C4-2B (cell line): ENCODE results near the gene UNKL.
A peak's percentile ranks its signal among the peaks of the same experiment; 100 is the strongest.

Source experiments
- H3K27ac ChIP-seq: fragments of 450-650 bp; 2 replicates; pipeline ENCODE4 v1.5.1; 2017
- ZFX ChIP-seq: fragments of 450-650 bp; IDR thresholded peaks from 2 replicates; pipeline ENCODE4 v1.6.1; 2017
- TF ChIP-seq, protein P1 (sequence below): fragments of 450-650 bp; conservative IDR thresholded peaks from 2 replicates; pipeline ENCODE4 v1.5.1; 2017; ENCODE audit warnings: mild to moderate bottlenecking

UNKL gene

GRCh38 chr16:1433756-1434155 is 19.3 kb upstream of the UNKL start:
- H3K27ac ChIP-seq: no peak overlapping the region
- no peak for TF ChIP-seq ZFX
- TF ChIP-seq, protein P1, sequence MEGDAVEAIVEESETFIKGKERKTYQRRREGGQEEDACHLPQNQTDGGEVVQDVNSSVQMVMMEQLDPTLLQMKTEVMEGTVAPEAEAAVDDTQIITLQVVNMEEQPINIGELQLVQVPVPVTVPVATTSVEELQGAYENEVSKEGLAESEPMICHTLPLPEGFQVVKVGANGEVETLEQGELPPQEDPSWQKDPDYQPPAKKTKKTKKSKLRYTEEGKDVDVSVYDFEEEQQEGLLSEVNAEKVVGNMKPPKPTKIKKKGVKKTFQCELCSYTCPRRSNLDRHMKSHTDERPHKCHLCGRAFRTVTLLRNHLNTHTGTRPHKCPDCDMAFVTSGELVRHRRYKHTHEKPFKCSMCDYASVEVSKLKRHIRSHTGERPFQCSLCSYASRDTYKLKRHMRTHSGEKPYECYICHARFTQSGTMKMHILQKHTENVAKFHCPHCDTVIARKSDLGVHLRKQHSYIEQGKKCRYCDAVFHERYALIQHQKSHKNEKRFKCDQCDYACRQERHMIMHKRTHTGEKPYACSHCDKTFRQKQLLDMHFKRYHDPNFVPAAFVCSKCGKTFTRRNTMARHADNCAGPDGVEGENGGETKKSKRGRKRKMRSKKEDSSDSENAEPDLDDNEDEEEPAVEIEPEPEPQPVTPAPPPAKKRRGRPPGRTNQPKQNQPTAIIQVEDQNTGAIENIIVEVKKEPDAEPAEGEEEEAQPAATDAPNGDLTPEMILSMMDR: no peak

DNA sequence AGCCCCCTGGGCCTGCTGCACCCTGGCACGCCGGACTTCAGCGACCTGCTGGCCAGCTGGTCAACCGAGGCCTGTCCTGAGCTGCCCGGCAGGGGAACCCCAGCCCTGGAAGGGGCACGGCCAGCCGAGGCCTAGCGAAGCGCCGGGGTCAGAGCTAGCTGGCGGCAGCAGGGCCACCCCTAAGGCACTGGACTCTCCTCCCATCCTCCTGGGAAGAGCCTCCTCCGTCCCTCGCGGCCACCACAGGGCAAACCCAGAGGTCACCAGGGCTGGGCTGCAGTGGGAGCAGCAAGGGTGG is 18.7 kb upstream of the UNKL start:
- H3K27ac ChIP-seq: no peak overlapping the region
- TF ChIP-seq ZFX: no peak
- TF ChIP-seq, protein P1: no peak

DNA sequence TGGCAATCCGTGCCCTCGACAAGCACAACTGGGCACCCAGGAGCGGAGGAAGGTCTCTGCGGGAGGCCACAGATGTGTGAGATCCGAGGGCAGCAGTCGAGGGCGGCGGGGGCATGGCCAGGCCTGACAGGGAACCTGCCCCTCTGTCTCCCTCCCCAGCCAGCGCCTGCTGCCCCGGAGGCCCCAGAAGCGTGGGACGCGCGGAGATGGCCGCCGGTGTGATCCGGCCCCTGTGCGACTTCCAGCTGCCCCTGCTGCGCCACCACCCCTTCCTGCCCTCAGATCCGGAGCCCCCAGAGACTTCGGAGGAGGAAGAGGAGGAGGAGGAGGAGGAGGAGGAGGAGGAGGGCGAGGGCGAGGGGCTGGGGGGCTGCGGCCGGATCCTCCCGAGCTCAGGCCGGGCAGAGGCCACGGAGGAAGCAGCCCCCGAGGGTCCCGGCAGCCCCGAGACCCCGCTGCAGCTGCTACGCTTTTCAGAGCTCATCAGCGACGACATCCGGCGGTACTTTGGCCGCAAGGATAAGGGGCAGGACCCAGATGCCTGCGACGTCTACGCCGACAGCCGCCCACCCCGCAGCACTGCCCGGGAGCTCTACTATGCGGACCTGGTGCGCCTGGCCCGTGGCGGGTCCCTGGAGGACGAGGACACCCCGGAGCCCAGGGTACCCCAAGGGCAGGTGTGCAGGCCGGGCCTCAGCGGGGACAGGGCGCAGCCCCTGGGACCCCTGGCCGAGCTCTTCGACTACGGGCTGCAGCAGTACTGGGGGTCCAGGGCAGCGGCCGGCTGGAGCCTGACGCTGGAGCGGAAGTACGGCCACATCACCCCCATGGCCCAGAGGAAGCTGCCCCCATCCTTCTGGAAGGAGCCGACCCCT is 18.1 kb upstream of the UNKL start:
- peak overlapping the region; percentile 76; the same call in 1 of the 2 replicates for H3K27ac ChIP-seq
- no peak for TF ChIP-seq ZFX
- TF ChIP-seq, protein P1: no peak

DNA sequence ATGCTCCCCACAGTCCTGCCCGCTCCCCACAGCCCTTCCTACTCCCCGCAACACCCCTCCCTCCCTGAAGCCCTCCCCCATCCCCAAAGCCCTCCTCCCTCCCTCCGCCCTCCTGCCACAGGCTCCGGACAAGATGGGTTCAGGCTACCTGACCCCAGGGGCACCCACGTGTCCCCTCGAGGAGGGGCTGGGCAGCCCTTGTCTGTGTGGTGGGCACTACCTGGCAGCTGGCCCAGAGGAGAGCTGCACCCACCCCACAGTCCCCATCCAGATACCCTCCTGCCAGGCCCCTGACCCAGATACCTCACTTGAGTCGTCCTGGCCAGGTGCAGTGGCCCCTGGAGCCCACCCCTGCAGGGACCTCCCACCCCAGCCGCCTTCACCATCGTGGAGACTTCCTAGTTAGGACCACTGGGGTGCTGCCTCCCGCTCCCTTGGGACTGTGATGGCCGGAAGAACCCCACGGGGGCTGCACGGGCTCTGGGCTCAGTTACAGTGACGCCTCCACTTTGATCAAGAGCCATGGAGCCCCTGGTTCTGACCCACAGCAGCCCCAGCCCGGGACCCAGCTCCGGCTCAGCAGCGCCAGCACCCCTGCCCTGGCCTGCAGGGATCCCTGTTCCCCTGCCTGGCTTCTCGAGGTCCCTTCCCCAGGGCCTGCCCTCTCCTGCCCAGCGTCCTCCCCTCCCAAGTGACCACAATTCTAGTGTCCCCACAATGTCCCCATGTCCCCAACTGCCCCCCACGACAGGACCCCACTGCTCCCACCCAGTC is 17.2 kb upstream of the UNKL start:
- TF ChIP-seq, protein P1: no peak
- no peak for TF ChIP-seq ZFX
- peak overlapping the region; percentile 76; the same call in 1 of the 2 replicates for H3K27ac ChIP-seq

DNA sequence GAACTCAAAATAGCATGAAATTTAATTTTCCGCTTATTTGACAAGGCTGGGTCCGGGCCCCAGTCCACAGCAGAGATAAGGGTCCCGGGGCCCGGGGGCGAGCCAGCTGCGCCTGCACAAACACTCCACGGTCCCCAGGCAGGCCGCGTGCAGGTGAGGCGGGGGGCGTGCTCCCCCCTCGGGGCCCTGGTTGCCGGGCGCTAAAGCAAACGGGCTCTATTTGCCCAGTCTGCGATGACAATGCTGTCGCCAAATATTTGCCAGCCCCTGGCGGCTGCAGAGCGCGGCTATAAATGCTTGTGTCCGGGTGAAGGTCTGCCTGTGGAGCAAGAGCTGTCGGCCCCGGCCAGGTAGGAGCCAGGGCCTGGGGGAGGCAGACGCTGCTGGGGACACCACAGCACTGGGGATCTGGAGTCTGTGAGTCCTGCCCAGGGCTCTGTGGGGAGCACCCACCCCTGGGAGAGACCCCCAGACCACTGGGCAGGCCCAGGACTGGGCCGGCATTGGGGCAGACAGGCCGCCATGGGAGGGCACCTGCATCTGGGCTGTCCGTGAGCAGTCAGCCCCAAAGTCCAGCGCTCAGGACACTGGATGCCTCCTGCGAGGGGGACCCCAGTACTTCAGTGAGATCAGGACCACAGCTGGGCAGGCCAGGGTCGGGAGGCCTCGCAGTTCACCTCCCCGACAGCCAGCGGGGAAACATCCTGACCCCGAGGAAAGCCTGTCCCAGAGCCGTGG is 16.4 kb upstream of the UNKL start, which contains the start of gene PERCC1:
Gene PERCC1, plus strand, starts transcription at position 320 of the 738 bp plus-strand sequence. CDS start 1,516 bp downstream, outside the sequence.
- TF ChIP-seq, protein P1: no peak; the same call in 1 of the 2 replicates
- TF ChIP-seq ZFX: 0 out of 2 replicates have a peak, but pooled peaks have one; percentile 22

DNA sequence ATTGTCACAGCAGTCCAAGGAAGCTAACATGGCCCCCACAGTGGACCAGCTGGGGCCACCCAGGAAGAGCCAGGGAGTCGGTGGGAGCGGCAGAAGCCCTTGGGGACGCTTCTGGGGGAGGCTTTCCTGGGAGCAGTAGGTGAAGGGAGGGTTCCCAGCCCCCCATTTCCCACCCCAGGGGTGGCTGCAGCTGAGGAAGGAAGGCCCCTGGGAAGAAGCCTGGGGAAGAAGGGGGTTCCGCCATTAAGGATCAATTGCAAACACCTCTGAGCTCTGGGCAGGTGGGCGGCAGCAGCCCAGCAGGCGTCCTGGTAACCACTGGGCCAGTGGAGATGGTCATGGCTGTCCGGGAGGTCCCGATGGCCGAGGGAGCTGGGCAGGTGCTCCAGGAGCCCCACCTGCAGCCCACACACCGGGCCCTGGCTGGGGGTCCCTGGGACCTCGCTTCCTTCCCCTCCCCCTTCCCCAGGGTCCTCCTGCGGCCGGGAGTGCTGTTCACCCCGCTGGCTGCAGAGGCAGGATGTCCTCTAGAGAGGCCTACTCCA is 15.8 kb upstream of the UNKL start:
- H3K27ac ChIP-seq: peak overlapping the region; percentile 76
- TF ChIP-seq, protein P1: no peak
- TF ChIP-seq ZFX: no peak

More for the DNA sequence above, 16.4 kb upstream of the UNKL start, which contains the start of gene PERCC1:
- peak within 1 kb of the TSS; percentile 76 for H3K27ac ChIP-seq
